Heart right ventricle (tissue), 16 donors: ENCODE results near the gene CAPZA1. TPM values are rescaled to one million over a fixed set of nuclear protein-coding genes. Genes with fewer than 3 reads are reported as not detected.

Experiments used
- ATAC-seq, 8 donors: fragments of 200-7000 bp; cut with Tn5 transposase; one replicate each; pipeline ENCODE4 v1.9.1; 2020; ENCODE audit warnings: mild to moderate bottlenecking in 8 of 8, moderate library complexity in 8 of 8, moderate number of reproducible peaks in 1 of 8
- DNase-seq, 2 donors: peaks; one replicate each; pipeline ENCODE4 v3.0.0-alpha.2; 2020
- H3K27ac ChIP-seq, 10 donors: fragments of 200-600 bp; sonication (generic) in 2 of 10; one replicate each; pipeline versions ENCODE4 v1.5.0 to v1.8.0; 2020 to 2022; ENCODE audit warnings: mild to moderate bottlenecking in 3 of 10
- H3K27me3 ChIP-seq, 7 donors: fragments of 200-600 bp; one replicate each; pipeline ENCODE4 v1.8.0; 2021 to 2022; ENCODE audit warnings: mild to moderate bottlenecking in 2 of 7
- H3K36me3 ChIP-seq, 9 donors: fragments of 200-600 bp; sonication (generic) in 1 of 9; one replicate each; pipeline versions ENCODE4 v1.5.0 to v1.8.0; 2020 to 2022; ENCODE audit warnings: mild to moderate bottlenecking in 2 of 9
- H3K4me1 ChIP-seq, 9 donors: fragments of 200-600 bp; sonication (generic) in 1 of 9; one replicate each; pipeline versions ENCODE4 v1.5.0 to v1.8.0; 2020 to 2022; ENCODE audit warnings: mild to moderate bottlenecking in 4 of 9
- H3K4me3 ChIP-seq, 10 donors: fragments of 200-600 bp; sonication (generic) in 2 of 10; one replicate each; pipeline versions ENCODE4 v1.5.0 to v1.8.0; 2020 to 2022; ENCODE audit warnings: mild to moderate bottlenecking in 7 of 10, moderate library complexity in 2 of 10
- H3K9me3 ChIP-seq, 11 donors: fragments of 200-600 bp in 10 of 11; sonication (generic) in 2 of 11; one replicate each; pipeline versions ENCODE4 v1.5.0 to v1.8.0; 2013 to 2022; ENCODE audit warnings: mild to moderate bottlenecking in 2 of 11, control low read depth in 1 of 11, moderate library complexity in 1 of 11
- CTCF ChIP-seq, 9 donors: fragments of 200-600 bp; sonication (generic) in 2 of 9; IDR thresholded peaks; one replicate each; pipeline versions ENCODE4 v1.5.0 to v1.8.0; 2021 to 2022; ENCODE audit warnings: antibody characterized with exemption in 9 of 9, mild to moderate bottlenecking in 5 of 9, moderate library complexity in 1 of 9
- WGBS, 2 donors: extraction: QIAGEN DNeasy Blood & Tissue Kit; methylation state at CpG; one replicate each; pipeline ENCODE4 v1.1.7; 2013; ENCODE audit warnings: inconsistent platforms in 1 of 2; 5-methylcytosine and 5-hydroxymethylcytosine counted together
- intact Hi-C, 10 donors: fragments of 100-400 bp; cut with DNase I; formaldehyde crosslinking; loops; one replicate each; pipeline versions ENCODE4 v1.11.1 to v1.14.2; 2022
- polyA plus RNA-seq, 2 donors: library from polyadenylated mRNA; stranded (reverse); fragments of 200-250 nt; gene quantifications; one replicate each; pipeline ENCODE4 v1.2.3, GENCODE V29; 2013
- total RNA-seq, 10 donors: library from RNA; stranded (reverse); fragmentation: NEBNext Ultra II Directional in 3 of 10; extraction: Animal tissue kit (Norgen Biotek cat#: 25700) in 3 of 10; gene quantifications; one replicate each; pipeline versions ENCODE4 v1.2.1 to v1.2.4, GENCODE V29; 2021 to 2023
- donor health status: Arrhythmogenic right ventricular cardiomyopathy.
- donor health status: ischemic (EF 13 %, LVEDD 7.1; RV severe dilation, severe dysfunction).
- donor health status: healthy with polysubstance abuse.
- donor health status: DM: no; HTN: yes; CAD: no.
- donor health status: DM: no; HTN: no; CAD: no.
- donor health status: ischemic (EF 25% LVEDD 6.9; RV normal size, moderate dysfunction).
- donor health status: ischemic (EF 25% LVEDD 5.7; RV mildly dilated, moderate dysfunction).
- donor health status: healthy.
- donor health status: DM: yes; HTN: yes; CAD: no.
- donor health status: Ischemic cardiomyopathy.
- donor health status: ischemic (EF 35%, LVEDD 5.7; RV mildly dilated, moderate dysfunction).
- donor health status: nonischemic (EF 11% LVEDD 7.7; RV severe dilation, severe dysfunction).
- donor health status: DM: yes; HTN: yes; CAD: no.
- donor health status: PGD.
- donor health status: ischemic (EF 29% LVEDD 5.4; RV normal size, mild dysfunction).
- donor health status: nonischemic (EF 23%, LVEDD 6.1; RV moderate dilation, normal function).

Gene CAPZA1
- total and polyA plus RNA-seq, 12 donors, result 19.5 to 58.3 (median 23.6) TPM

DNA sequence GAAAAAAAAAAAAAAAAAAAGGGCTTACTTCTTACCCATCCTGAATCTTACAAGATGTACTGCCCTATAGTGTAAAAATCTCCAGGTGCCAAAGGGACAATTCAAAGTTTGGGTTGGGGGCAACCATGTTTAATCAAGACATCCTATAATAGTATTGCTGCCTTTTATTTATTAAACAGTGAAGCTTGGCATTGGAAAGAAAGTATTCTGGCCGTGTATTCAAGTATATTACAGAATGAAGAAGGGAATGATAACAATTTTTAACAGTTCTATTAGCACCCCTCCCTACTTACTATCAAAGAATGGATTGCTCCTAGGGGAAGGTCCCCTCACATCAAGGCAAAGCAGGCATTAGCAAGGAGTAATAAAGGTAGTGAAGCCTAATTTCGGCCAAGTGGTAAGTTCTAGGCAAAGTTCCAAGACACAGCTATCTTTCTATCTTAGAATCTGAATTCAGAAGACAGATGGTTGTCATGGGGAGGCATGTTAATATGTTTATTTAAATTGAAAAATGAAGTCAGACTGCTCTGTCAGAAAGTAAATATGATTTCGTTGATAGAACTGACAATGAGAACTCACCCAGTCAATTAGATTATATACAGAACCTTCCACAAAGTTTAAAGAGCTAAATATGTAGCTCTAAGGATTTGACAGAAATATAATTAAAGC, 25.3 kb upstream of the CAPZA1 start:
- Histone ChIP-seq H3K9me3 (peaks cover 0 to 10% (median 0%) of the 10 kb centered on the region in 11 donors), H3K4me3 (no peak overlapping the region), H3K27me3 (no peaks in the 10 kb centered on the region), H3K36me3 (peaks cover 0 to 99% (median 31%) of the 10 kb centered on the region in 9 donors), H3K4me1 (no peaks in the 10 kb centered on the region), H3K27ac (no peak overlapping the region)
- intact Hi-C loops, result no loop called here
- DNase-seq (no peak), ATAC-seq (no peak)
- no peak for TF ChIP-seq CTCF (IDR thresholded peaks at IDR 0.05)
- WGBS, 2 donors, result 75 to 78% methylated on average over 3 of the region's 3 CpGs

DNA sequence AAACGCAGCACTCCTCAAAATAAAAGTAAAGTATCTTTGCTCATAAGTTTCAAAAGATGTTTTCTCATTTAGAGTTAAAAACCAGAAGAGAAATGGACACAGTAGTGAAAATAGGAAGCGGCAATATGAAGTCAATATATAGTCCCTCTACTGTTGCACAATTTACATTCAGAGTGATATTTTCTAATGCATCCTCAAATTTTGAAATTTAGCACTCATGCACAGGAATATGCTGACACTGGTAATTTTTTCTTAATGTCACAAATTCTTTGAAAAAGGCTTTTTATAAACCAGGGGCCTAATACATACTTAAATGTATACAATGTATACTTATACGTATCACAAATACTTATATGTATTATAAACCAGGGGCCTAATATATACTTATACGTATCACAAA, 20.2 kb upstream of the CAPZA1 start:
- Histone ChIP-seq H3K36me3 (peaks cover 0 to 99% (median 27%) of the 10 kb centered on the region in 9 donors), H3K27ac (no peak overlapping the region), H3K9me3 (no peaks in the 10 kb centered on the region), H3K27me3 (no peaks in the 10 kb centered on the region), H3K4me3 (no peak overlapping the region), H3K4me1 (no peaks in the 10 kb centered on the region)
- DNase-seq (no peak), ATAC-seq (no peak)
- 97 to 98% methylated on average over 4 of the region's 4 CpGs for WGBS, 2 donors
- intact Hi-C loops, result no loop called here
- TF ChIP-seq CTCF (IDR thresholded peaks at IDR 0.05), result no peak

GRCh38 chr1:112603012-112603411, 16.6 kb upstream of the CAPZA1 start:
- Histone ChIP-seq H3K9me3 (no peaks in the 10 kb centered on the region), H3K36me3 (peaks cover 0 to 98% (median 41%) of the 10 kb centered on the region in 9 donors), H3K4me1 (no peaks in the 10 kb centered on the region), H3K4me3 (no peak overlapping the region), H3K27ac (no peak overlapping the region), H3K27me3 (no peaks in the 10 kb centered on the region)
- intact Hi-C loops, result no loop called here
- WGBS, 2 donors, result 95 to 96% methylated on average over 2 of the region's 2 CpGs
- ATAC-seq (no peak), DNase-seq (no peak)
- TF ChIP-seq CTCF (IDR thresholded peaks at IDR 0.05), result no peak

DNA sequence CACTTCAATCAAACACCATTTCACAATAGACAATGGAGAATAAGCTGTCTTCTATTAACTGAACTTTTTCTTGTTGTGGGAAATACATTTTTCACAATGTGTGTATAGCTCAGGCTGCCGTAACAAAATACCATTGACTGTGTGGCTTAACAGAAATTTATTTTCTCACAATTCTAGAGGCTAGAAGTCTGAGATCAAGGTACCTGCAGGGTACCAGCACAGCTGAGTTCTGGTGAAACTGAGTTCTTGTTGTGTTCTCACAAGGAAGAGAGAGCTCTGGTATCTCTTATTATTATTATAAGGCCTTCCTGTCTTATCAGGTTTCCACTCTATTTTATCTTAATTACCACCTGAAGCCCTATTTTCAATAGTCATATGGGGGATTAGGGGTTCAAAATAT, 16.1 kb upstream of the CAPZA1 start:
- peaks cover 0 to 98% (median 46%) of the 10 kb centered on the region in 9 donors for H3K36me3 ChIP-seq
- H3K4me3 ChIP-seq, result no peak overlapping the region
- H3K27me3 ChIP-seq, result no peaks in the 10 kb centered on the region
- WGBS, 2 donors, result 98 to 100% methylated on average over 1 of the region's 1 CpG
- no peak for ATAC-seq
- intact Hi-C loops, result no loop called here
- no peaks in the 10 kb centered on the region for H3K9me3 ChIP-seq
- DNase-seq, result no peak
- no peak overlapping the region for H3K27ac ChIP-seq
- H3K4me1 ChIP-seq, result no peaks in the 10 kb centered on the region
- TF ChIP-seq CTCF (IDR thresholded peaks at IDR 0.05), result no peak
